ENCODE data around the gene RAP1GAP.

Gene RAP1GAP

GRCh38 chr1:21696931-21697330 lies 27.8 kb upstream of the RAP1GAP start:
- H3K9me3 Mint-ChIP-seq, result no peaks in the 10 kb centered on the region
- H3K36me3 Mint-ChIP-seq (ENCODE audit: low read depth), result peaks cover 58% of the 10 kb centered on the region
- H3K27ac Mint-ChIP-seq, result peak overlapping the region; percentile 36
- no peaks in the 10 kb centered on the region for H3K27me3 Mint-ChIP-seq (ENCODE audit: low read depth, poor library complexity)
- no peaks in the 10 kb centered on the region for H3K4me1 Mint-ChIP-seq
- DNase-seq, result no peak
- no peak for TF ChIP-seq CTCF (IDR thresholded peaks at IDR 0.05)
- no peak overlapping the region for H3K4me3 Mint-ChIP-seq

GRCh38 chr1:21693732-21694131 lies 24.6 kb upstream of the RAP1GAP start:
- Mint-ChIP-seq H3K4me3 (no peak overlapping the region), H3K27me3 (ENCODE audit: low read depth, poor library complexity) (no peaks in the 10 kb centered on the region), H3K36me3 (ENCODE audit: low read depth) (peaks cover 49% of the 10 kb centered on the region), H3K4me1 (peaks cover 6% of the 10 kb centered on the region), H3K27ac (no peak overlapping the region), H3K9me3 (no peaks in the 10 kb centered on the region)
- no peak for DNase-seq
- TF ChIP-seq CTCF (IDR thresholded peaks at IDR 0.05), result no peak

GRCh38 chr1:21691739-21692138 lies 22.6 kb upstream of the RAP1GAP start:
- no peak for TF ChIP-seq CTCF (IDR thresholded peaks at IDR 0.05)
- H3K9me3 Mint-ChIP-seq, result peaks cover 4% of the 10 kb centered on the region
- H3K4me1 Mint-ChIP-seq, result peaks cover 6% of the 10 kb centered on the region
- DNase-seq, result no peak
- H3K27ac Mint-ChIP-seq, result no peak overlapping the region
- H3K36me3 Mint-ChIP-seq (ENCODE audit: low read depth), result peaks cover 55% of the 10 kb centered on the region
- H3K27me3 Mint-ChIP-seq (ENCODE audit: low read depth, poor library complexity), result no peaks in the 10 kb centered on the region
- no peak overlapping the region for H3K4me3 Mint-ChIP-seq

GRCh38 chr1:21689661-21690372 lies 20.7 kb upstream of the RAP1GAP start:
- H3K27me3 Mint-ChIP-seq (ENCODE audit: low read depth, poor library complexity), result no peaks in the 10 kb centered on the region
- TF ChIP-seq CTCF (IDR thresholded peaks at IDR 0.05), result no peak
- H3K36me3 Mint-ChIP-seq (ENCODE audit: low read depth), result peaks cover 64% of the 10 kb centered on the region
- H3K4me3 Mint-ChIP-seq, result no peak overlapping the region
- peaks cover 24% of the 10 kb centered on the region for H3K9me3 Mint-ChIP-seq
- no peak for DNase-seq
- peaks cover 6% of the 10 kb centered on the region for H3K4me1 Mint-ChIP-seq
- H3K27ac Mint-ChIP-seq, result peak overlapping the region; percentile 72

GRCh38 chr1:21687081-21687529 lies 17.9 kb upstream of the RAP1GAP start:
- Mint-ChIP-seq H3K4me1 (peaks cover 9% of the 10 kb centered on the region), H3K9me3 (peaks cover 32% of the 10 kb centered on the region), H3K36me3 (ENCODE audit: low read depth) (peaks cover 74% of the 10 kb centered on the region), H3K4me3 (no peak overlapping the region), H3K27me3 (ENCODE audit: low read depth, poor library complexity) (no peaks in the 10 kb centered on the region), H3K27ac (no peak overlapping the region)
- no peak for TF ChIP-seq CTCF (IDR thresholded peaks at IDR 0.05)
- no peak for DNase-seq

Measured in nephron progenitor cell (in vitro differentiated cells).